ENCODE results near the gene RNF151.

DNA sequence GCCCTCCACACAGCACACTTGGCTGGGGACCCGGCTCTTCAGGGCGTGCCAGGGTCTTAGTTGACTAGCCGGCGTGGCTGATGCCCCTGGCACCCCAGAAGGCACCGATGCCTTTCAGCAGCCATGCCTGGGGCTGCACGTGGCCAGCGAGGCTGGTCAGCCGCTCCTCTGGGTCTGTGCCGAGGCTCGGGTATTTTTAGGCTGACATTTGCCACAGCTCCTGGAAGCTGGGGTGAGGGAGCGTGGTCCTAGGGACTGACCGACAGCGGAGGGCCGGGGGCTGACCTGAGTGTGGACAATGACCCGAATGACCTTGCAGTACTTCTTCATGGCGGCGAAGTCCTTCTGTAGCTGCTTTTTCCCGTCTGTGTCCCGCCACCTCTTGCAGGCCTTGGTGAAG is 16.1 kb upstream of the RNF151 start:
- no peak for TF ChIP-seq EP300 (IDR thresholded peaks at IDR 0.05)
- TF ChIP-seq, protein P1, sequence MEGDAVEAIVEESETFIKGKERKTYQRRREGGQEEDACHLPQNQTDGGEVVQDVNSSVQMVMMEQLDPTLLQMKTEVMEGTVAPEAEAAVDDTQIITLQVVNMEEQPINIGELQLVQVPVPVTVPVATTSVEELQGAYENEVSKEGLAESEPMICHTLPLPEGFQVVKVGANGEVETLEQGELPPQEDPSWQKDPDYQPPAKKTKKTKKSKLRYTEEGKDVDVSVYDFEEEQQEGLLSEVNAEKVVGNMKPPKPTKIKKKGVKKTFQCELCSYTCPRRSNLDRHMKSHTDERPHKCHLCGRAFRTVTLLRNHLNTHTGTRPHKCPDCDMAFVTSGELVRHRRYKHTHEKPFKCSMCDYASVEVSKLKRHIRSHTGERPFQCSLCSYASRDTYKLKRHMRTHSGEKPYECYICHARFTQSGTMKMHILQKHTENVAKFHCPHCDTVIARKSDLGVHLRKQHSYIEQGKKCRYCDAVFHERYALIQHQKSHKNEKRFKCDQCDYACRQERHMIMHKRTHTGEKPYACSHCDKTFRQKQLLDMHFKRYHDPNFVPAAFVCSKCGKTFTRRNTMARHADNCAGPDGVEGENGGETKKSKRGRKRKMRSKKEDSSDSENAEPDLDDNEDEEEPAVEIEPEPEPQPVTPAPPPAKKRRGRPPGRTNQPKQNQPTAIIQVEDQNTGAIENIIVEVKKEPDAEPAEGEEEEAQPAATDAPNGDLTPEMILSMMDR (IDR thresholded peaks at IDR 0.05) = no peak
- no peak for TF ChIP-seq POLR2A (IDR thresholded peaks at IDR 0.05)
